HG02943 (cell line): ENCODE measurements around the gene CCL8.

ENCODE experiments used
- ATAC-seq: cut with Tn5 transposase; IDR thresholded peaks from one replicate; pipeline ENCODE4 v1.9.1; 2021; ENCODE audit warnings: mild to moderate bottlenecking, low read depth, moderate library complexity; ENCODE audit not compliant: unreplicated experiment

Gene CCL8

DNA sequence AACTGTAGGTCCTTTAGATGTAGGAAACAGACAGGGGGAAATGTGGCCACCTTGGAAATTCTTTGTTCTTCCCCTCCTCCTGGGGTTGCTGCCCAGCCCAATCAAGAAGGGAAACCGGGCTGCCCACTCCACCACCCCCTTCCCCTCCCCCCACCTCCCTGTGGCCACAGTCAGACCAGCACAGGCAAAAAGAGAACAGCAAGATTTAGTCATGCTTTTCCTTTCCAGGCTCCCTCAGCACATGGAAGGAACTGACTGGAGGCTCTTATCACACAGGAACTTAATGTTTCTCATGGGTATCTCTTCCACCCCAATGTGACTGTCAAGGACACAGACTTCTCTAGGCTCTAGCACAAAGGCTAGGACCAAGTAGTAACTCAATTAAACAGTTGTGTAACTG is 46.8 kb downstream of the CCL8 start:
- no peak for ATAC-seq

DNA sequence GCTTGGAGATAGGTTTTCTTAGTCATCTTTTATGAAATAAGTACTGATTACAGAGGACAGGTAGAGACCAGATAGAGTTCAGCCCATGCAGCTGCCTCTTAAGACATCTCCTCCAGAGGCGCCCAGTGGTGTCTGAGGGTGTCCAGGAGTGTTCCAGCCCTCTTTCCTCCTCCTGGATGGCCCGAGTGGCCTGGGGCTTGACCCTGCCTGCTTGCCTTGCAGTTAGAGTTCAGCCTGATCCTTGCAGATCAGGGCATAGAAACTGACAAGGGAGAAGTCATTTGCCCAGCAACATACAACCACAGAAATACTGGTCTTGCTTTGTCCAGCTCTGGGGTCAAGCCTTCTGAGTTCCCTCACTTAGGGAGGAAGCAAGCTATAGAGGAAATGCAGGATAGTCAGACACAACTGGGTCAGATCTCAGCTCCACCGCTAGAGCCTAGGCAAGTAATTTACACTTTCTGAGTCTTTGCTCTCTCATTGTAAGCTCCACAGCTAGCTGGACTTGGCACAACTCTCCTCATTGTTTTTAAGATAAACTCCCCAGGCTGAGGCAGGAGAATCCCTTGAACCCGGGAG is 47.4 kb downstream of the CCL8 start:
- no peak for ATAC-seq

DNA sequence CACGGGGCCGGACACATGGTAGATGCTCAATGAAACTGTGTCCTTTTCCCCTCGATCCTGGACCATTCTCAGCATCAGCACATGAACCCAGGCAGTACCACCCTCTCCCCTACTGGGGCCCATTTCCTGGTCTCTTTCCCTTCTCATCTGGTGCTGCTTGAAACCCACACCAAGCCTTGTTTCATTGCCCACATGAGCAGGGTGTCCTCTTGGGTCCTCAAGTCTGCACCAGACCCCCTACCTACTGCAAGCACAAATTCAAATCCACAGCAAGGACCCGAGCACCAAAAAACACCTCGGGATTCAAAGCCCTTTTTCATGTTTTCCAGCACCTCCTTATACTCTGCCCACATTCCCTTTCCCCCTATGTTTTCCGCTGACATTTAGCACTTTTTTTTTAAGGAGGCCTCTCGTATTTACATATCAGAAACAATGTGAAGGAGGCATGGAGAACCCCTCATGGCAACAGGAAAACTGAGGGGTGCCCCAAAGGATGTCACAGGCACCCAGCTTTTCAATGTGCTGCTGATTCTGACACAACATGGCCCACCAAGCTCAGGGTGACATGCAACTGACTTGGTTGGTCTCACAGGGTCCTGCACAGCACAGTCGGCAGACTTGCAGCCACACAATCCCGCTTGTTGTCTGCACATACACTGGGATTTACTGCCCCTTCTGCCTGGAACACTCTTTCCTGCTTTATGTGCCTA is 48.4 kb downstream of the CCL8 start:
- no peak for ATAC-seq

DNA sequence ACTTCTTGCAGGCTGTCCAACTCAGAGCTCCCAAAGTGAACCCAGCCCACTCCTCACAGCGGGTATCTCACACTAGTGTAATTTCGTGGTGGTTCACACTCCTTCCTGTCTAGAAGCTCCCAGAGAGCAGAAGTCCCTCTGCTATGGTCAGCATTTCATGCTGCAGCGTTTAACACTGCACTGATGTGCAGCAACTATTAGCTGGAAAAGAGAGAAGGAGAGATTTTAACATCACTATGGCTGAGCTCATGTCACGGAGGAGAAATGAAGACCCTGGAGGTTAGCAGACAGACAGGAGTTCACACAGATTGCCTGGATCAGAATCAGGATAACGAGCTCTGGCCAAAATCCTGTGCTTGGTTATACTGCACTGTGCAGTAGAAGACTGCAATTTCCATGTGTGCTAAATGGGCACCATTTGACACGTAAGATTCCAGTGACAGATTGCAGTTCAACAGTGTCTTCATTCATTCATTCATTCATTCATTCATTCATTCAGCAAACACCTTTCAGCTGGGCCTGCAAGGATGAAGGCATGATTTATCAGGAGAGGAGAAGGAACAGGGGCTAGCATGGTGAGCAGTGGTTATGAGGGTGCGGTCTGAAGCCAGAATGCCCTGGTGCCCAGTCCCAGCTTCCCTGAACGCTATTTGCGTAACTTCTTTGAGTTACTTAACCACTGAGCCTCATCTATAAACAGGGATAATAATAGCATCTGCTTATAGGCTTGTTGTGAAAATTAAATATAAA is 49.1 kb downstream of the CCL8 start:
- ATAC-seq, result no peak

DNA sequence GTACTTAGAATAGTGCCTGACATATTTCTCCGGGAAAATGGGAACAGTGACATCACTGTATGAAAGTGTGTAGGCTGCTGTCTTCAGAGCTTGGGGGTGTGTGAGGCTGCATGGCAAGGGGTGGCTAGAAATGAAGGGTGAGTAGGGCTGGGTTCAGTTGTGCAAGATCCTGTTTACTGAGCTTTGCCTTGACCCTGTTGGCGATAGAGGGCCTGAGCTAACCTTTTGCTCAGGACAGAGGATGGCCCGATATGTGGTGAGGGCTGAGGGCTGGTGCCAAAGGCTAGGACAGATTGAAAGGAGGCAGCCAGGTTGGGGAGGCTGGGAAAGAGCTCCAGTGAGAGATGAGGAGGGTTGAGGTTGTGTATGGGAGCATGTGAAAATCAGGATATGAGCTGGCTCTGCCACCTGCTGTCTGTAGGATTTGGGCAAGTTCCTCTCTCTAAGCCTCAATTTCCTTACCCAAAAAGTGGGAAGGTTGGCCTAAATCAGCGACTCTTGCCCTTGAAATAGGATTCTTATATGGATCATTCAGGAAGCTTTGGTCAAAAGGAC is 49.8 kb downstream of the CCL8 start:
- no peak for ATAC-seq

DNA sequence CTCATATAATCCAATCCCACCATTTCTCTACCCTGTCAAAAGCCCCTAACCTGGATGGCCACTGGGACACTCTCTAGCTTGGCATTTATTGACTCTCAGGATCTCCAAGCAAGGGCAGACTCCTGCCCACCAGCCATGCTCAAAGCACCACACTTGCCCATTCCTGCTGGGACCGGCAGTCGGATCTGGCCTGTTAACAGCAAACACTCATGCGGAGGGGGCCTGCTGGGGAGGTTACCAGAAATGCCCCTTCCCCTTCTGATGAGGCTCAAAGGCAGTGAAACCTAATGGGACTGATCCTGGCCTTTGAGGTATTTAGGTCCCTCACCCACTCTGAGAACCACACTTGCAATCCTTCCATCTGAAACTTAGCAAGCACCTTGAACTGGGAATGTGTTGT is 50.3 kb downstream of the CCL8 start:
- no peak for ATAC-seq

DNA sequence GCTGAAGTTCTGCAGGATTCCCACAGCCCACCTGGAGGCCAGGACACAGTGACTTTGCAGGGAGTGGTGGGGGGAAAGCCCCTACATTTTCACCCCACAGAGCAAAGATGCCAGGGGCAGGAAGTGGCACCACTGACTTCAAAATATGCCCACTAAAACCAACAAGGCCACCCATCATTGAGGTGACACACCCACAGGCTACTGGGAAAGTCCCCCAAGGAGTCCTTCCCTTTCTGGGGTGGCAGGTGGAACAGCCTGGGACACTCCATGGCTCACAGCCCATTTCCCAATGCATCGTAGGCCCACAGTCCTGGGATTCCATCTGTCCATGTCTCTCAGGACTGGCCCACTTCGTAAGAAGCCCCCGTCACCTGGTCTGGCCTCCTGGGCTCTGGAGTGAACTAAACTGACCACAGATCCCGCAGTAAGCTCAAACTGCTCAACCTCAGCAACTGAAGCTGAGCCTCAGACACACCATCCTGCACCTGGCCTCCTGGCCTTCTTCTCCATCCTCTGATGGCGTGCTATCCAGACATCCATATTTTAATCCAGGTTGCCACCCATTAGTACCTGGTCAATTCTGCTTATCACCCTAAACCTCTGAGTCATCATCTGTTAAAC is 51.3 kb downstream of the CCL8 start:
- no peak for ATAC-seq

DNA sequence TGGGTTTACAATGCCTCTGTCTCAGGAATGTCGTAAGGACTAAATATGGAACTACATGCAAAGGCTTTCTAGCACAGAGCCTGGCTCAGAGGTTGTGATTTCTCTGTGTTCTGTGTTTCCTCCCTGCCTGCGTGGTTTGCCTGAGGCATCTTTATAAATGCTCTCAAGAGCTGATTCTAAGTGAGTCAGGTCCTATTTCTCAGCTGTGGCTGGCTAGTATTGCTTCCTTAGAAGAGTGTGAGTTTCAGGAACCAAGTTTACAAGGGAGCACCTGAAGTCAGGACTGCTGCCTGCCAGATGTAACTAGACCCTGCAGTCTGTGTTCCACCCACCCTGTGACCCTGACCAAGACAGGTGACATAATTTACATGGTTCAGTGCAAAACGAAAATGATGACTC is 51.8 kb downstream of the CCL8 start:
- ATAC-seq, result no peak
